HL-60/S4 treated with phorbol 12-myristate 13-acetate at 8.2 ng/mL for 4 days and 3 days (cell line): Measurements from ENCODE around the gene OR10A6.

Experiments
- in situ Hi-C: fragments of 300-500 bp; cut with MboI; formaldehyde crosslinking; loops from 2 replicates; pipeline ENCODE4 v1.15.0; 2022; ENCODE audit warnings: low sequenced_read_pairs

The OR10A6 gene, protein sequence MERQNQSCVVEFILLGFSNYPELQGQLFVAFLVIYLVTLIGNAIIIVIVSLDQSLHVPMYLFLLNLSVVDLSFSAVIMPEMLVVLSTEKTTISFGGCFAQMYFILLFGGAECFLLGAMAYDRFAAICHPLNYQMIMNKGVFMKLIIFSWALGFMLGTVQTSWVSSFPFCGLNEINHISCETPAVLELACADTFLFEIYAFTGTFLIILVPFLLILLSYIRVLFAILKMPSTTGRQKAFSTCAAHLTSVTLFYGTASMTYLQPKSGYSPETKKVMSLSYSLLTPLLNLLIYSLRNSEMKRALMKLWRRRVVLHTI

DNA sequence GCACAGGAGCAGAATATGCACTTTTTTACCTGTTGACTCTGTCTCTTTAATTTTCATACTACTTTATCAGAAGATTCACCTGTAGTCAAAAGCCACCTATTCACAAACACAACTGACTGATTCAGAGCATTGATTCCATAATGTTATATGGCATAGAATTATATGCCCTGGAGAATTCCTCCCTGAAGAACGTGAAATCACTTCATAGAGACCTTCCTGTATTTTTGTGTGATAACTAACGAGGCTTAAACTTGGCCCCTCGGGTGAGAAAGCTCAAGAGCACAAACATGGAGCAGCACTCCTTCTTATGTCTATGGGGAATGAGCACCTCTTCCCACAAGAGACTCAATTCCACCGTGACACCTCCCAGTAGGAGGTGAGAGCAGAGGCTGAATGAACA lies at the start of gene OR10A6:
Gene OR10A6, minus strand, starts transcription at position 101 of the 400 bp plus-strand sequence. CDS start 2,606 bp downstream, outside the sequence.
- in situ Hi-C loops: no loop called here

DNA sequence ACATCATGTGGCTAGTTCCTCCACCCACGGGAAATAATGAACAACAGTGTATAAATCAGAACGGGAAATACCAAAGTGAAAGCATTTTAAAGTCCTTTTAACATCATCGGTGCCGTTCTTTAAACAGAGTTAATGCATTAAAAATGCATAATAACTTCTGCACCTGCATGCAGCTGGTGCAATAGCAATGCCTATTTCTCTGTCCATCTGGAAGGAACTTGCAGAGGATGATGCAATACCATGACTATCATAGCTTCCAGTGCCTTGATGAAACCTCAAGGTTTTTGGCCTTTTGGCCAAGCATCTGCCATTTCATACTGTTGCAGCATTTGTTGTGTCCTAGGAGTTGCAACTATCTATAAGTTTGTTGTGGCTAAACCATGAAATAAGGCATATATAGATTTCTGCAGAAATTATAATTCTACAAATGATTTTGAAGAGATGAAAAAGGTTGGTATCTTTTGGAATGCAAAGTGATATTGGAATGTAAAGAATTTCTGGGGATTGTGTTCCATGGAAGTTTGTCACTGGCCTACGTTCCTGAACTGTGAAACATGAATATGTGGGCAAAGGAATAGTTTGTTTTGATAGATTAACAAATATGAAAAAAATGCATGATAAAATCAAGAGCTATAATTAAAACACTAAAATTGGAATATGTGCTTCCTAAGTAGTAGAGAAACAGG lies 46.3 kb upstream of the OR10A6 start:
- in situ Hi-C loops: no loop called here

- in situ Hi-C loops: no loop called here
Observed at GRCh38 chr11:7974668-7975067, 43.6 kb upstream of the OR10A6 start.

DNA sequence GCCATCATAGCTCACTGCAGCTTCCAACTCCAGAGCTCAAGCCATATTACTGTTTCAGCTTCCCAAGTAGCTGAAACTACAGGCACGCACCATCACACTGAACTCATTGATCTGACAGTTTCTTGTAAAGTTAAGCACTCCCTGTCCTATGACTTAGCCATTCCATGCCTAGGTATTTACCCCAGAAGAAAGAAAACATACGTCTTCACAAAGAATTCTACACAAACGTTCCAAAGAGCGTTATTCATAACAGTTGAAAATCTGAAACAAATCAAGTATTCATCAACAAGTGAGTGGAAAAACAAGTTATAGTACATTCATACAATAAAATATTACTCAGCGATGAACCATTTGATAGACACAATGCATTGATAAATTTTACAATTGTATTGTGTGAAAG lies 41.9 kb upstream of the OR10A6 start:
- in situ Hi-C loops: no loop called here

DNA sequence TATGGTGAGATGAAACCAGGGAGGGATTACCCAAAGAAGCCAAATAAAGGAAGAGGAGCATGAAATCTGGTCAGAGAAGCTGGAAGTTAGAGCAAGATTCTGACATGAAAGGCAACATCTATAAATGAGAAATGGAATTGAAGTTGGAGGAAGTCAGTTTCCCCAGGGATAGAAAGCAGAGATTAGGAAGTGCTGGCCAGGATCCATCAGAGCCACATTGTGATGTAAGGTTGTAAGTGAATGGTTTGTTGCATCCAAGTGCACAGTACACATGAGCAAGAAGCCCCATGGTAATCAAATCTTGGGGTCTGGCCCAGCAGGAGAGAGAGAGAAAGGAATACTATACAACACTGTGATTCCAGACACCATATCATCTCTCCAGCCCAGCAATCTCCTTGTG lies 40.8 kb upstream of the OR10A6 start:
- in situ Hi-C loops: no loop called here

- in situ Hi-C loops: no loop called here
Observed at GRCh38 chr11:7969756-7970646, 38.9 kb upstream of the OR10A6 start.

DNA sequence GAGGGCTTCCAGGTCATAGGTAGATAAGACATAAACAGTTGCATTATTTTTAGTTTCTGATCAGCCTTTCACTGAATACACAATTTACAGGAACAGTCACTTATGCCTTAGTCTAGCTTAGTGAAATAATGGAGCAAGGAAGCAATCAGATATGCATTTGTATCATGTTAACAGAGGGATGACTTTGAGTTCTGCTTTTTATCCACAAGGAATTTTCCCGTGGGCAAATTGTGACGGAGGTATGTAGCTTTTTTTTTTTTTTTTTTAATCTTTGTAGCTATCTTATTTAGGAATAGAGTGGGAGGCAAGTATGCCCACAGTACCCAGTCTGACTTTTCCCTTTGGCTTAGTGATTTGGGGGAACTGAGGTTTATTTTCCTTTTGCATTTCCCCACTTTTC lies 37.6 kb upstream of the OR10A6 start:
- in situ Hi-C loops: no loop called here

GRCh38 chr11:7967826-7968225 lies 36.8 kb upstream of the OR10A6 start:
- in situ Hi-C loops: no loop called here

DNA sequence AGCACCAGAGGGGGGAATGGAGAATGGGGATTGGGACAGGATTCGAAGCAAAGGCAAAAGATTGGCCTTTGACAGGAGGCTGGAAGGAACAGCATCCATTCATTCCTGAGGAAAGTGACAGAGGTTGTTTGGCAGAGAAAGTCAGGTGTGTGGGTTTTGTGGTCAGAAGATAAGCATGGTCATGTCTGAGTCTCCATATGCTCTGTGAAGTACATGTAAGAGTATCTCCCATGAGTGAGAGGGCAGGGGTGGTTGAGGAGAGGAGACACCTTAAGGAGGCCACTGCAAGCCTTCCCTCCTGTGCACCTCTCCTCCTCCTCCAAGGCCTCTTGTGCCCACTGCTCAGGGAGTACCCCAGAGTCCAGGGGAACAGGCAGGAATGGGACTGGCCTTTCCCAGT lies 36.0 kb upstream of the OR10A6 start:
- in situ Hi-C loops: no loop called here

- in situ Hi-C loops: no loop called here
Observed at GRCh38 chr11:7965386-7965785, 34.3 kb upstream of the OR10A6 start, which contains the start of gene NLRP10. Gene NLRP10, minus strand, starts transcription at chr11:7965447. Its CDS starts 1,952 bp downstream, at chr11:7963495.

GRCh38 chr11:7964873-7965272 lies 33.8 kb upstream of the OR10A6 start:
- in situ Hi-C loops: no loop called here

DNA sequence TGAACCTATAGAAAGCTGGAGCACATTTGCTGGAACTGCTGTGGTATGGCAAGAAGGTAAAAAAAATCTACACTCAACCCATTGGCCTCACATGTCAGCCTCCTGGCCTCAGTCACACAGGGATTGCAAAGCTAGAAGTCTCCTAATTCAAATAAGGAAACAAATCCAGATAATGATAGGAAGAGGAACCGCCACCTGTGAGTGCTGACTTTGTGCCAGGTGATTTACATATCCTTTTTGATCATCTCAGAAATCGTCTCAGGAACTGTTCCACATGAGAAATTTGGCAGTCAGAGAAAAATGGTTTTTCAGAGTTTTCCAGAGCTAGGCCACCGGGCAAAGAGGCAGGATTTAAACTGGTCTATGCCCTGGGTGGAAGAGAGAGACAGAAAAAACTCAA lies 33.2 kb upstream of the OR10A6 start:
- in situ Hi-C loops: no loop called here

GRCh38 chr11:7955191-7955590 lies 24.1 kb upstream of the OR10A6 start:
- in situ Hi-C loops: no loop called here

GRCh38 chr11:7949934-7950333 lies 18.9 kb upstream of the OR10A6 start:
- in situ Hi-C loops: no loop called here

GRCh38 chr11:7944123-7944522 lies 13.1 kb upstream of the OR10A6 start:
- in situ Hi-C loops: no loop called here

DNA sequence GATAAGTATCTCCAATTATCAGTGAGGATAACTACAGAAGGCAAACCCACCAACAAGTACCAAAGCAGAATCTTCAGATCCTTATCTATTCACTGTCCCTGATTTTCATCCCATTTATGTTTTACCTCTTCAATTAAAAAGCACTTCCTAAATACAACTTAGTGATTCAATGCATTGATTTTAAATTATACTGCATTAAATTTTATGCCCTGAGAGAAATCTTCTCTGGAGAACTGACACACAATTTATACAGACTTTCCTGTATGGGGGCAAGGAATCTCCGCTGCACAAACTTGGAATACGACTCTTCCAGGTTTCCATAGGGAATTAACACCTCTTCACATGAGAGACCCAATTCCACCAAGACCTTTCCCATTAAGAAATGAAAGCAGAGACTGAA lies 10.5 kb upstream of the OR10A6 start, which contains the start of gene OR10A3:
Gene OR10A3, minus strand, starts transcription at position 101 of the 400 bp plus-strand sequence. CDS start 2,188 bp downstream, outside the sequence.
- in situ Hi-C loops: no loop called here

GRCh38 chr11:7941146-7941545 lies 10.1 kb upstream of the OR10A6 start:
- in situ Hi-C loops: no loop called here

DNA sequence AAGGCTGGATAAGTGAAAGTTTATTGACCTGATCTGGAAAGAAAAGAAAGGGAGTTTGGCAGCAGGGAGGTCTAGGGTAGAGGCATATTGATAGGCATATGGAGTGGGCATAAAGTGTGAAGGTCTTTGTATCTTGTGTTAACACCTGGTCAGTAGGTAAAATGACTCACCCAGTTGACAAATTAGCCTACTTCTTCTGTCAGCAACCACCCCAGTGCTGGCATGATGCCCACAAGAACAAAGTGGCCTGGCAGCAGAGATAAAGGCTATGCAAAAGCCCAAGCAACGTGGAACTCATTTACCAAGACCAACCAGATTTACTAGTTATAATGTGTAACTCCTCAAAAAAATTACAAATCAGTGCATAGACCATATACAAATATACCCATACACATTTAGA lies 5.5 kb upstream of the OR10A6 start:
- in situ Hi-C loops: no loop called here

- in situ Hi-C loops: no loop called here
Observed at GRCh38 chr11:7927635-7928034, 3.4 kb downstream of the OR10A6 start.

- in situ Hi-C loops: no loop called here
Observed at GRCh38 chr11:7924536-7924935, 6.5 kb downstream of the OR10A6 start.

- in situ Hi-C loops: no loop called here
Observed at GRCh38 chr11:7918141-7918540, 12.9 kb downstream of the OR10A6 start.
